Testis (tissue), 3 donors: Measurements from ENCODE around the gene BMP6. TPM values are rescaled to one million over a fixed set of nuclear protein-coding genes. Genes with fewer than 3 reads are reported as not detected.

Source experiments
- DNase-seq: peaks from one replicate; pipeline ENCODE4 v3.0.0-alpha.2; 2019
- H3K27ac ChIP-seq, 2 donors: fragments of 200-600 bp; sonication (generic); one replicate each; pipeline ENCODE4 v1.5.1; 2019
- H3K27me3 ChIP-seq: fragments of 200-600 bp; sonication (generic); one replicate; pipeline ENCODE4 v1.5.1; 2019
- H3K36me3 ChIP-seq: fragments of 200-600 bp; sonication (generic); one replicate; pipeline ENCODE4 v1.5.1; 2017; ENCODE audit warnings: low read depth; ENCODE audit errors: missing control alignments
- H3K4me1 ChIP-seq: fragments of 200-600 bp; sonication (generic); one replicate; pipeline ENCODE4 v1.5.1; 2019
- H3K4me3 ChIP-seq, 2 donors: fragments of 200-600 bp; sonication (generic); one replicate each; pipeline ENCODE4 v1.5.1; 2017 to 2019
- H3K9me3 ChIP-seq: fragments of 200-600 bp; sonication (generic); one replicate; pipeline ENCODE4 v1.5.1; 2017
- POLR2A ChIP-seq: fragments of 450-650 bp; IDR thresholded peaks from one replicate; pipeline ENCODE4 v1.6.1; 2017; ENCODE audit warnings: antibody characterized with exemption, mild to moderate bottlenecking, moderate library complexity
- WGBS, 2 donors: methylation state at CpG; one replicate each; pipeline ENCODE4 v1.1.5; 2018; 5-methylcytosine and 5-hydroxymethylcytosine counted together
- intact Hi-C: fragments of 100-400 bp; cut with DNase I; formaldehyde crosslinking; loops from one replicate; pipeline ENCODE4 v1.15.1; 2023; ENCODE audit warnings: low total_unique reads
- polyA plus RNA-seq: library from polyadenylated mRNA; stranded (reverse); fragments of 350-450 nt; fragmentation: Illumina TruSeq; extraction: RNeasy Lipid Tissue Mini Kit (QIAGEN cat#74804); gene quantifications from one replicate; pipeline ENCODE4 v1.2.3, GENCODE V29; 2014; ENCODE audit warnings: low read depth, low replicate concordance; ENCODE audit not compliant: insufficient read depth
- total RNA-seq, 2 donors: library from RNA; depleted of rRNA; stranded (reverse); fragments of >200 nt; gene quantifications; one replicate each; pipeline ENCODE4 v1.2.3, GENCODE V29; 2016
- TF ChIP-seq, protein P1 (sequence below), 3 experiments: fragments of 450-650 bp in 2 of 3; fragments of 200-600 bp in 1 of 3; sonication (generic) in 1 of 3; IDR thresholded peaks; one replicate each; pipeline ENCODE4 v1.5.1; 2016 to 2019; ENCODE audit warnings: antibody characterized with exemption in 3 of 3, mild to moderate bottlenecking in 2 of 3, moderate library complexity in 1 of 3

Gene BMP6
- total and polyA plus RNA-seq, 3 donors from 2014 or later = 6.2 to 13.6 (median 11.4) TPM

DNA sequence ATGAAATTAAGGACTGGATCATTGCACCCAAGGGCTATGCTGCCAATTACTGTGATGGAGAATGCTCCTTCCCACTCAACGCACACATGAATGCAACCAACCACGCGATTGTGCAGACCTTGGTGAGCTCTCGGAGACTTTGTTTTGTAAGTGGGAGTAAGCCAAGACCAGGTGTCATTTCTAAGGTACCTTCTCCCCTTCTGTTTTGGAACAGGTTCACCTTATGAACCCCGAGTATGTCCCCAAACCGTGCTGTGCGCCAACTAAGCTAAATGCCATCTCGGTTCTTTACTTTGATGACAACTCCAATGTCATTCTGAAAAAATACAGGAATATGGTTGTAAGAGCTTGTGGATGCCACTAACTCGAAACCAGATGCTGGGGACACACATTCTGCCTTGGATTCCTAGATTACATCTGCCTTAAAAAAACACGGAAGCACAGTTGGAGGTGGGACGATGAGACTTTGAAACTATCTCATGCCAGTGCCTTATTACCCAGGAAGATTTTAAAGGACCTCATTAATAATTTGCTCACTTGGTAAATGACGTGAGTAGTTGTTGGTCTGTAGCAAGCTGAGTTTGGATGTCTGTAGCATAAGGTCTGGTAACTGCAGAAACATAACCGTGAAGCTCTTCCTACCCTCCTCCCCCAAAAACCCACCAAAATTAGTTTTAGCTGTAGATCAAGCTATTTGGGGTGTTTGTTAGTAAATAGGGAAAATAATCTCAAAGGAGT lies 154.2 kb downstream of the BMP6 start:
- no peak overlapping the region for H3K4me3 ChIP-seq
- no peaks in the 10 kb centered on the region for H3K9me3 ChIP-seq
- no peaks in the 10 kb centered on the region for H3K27me3 ChIP-seq
- H3K4me1 ChIP-seq = no peaks in the 10 kb centered on the region
- TF ChIP-seq POLR2A = no peak
- TF ChIP-seq, protein P1, sequence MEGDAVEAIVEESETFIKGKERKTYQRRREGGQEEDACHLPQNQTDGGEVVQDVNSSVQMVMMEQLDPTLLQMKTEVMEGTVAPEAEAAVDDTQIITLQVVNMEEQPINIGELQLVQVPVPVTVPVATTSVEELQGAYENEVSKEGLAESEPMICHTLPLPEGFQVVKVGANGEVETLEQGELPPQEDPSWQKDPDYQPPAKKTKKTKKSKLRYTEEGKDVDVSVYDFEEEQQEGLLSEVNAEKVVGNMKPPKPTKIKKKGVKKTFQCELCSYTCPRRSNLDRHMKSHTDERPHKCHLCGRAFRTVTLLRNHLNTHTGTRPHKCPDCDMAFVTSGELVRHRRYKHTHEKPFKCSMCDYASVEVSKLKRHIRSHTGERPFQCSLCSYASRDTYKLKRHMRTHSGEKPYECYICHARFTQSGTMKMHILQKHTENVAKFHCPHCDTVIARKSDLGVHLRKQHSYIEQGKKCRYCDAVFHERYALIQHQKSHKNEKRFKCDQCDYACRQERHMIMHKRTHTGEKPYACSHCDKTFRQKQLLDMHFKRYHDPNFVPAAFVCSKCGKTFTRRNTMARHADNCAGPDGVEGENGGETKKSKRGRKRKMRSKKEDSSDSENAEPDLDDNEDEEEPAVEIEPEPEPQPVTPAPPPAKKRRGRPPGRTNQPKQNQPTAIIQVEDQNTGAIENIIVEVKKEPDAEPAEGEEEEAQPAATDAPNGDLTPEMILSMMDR (IDR thresholded peaks at IDR 0.05) = no peak
- no peaks in the 10 kb centered on the region for H3K36me3 ChIP-seq
- DNase-seq = no peak
- WGBS, 2 donors = 82 to 86% methylated on average over 13 of the region's 13 CpGs
- H3K27ac ChIP-seq = no peak overlapping the region
- intact Hi-C loops = no loop called here

- no peaks in the 10 kb centered on the region for H3K36me3 ChIP-seq
- intact Hi-C loops = no loop called here
- no peaks in the 10 kb centered on the region for H3K9me3 ChIP-seq
- H3K27ac ChIP-seq = no peak overlapping the region
- H3K27me3 ChIP-seq = no peaks in the 10 kb centered on the region
- H3K4me1 ChIP-seq = no peaks in the 10 kb centered on the region
- TF ChIP-seq, protein P1 (IDR thresholded peaks at IDR 0.05) = no peak
- no peak for TF ChIP-seq POLR2A
- DNase-seq = no peak
- WGBS, 2 donors = 87 to 95% methylated on average over 9 of the region's 9 CpGs
- no peak overlapping the region for H3K4me3 ChIP-seq
Observed at GRCh38 chr6:7880718-7881107, 154.8 kb downstream of the BMP6 start.

GRCh38 chr6:7881765-7882500 lies 156.0 kb downstream of the BMP6 start:
- no peaks in the 10 kb centered on the region for H3K9me3 ChIP-seq
- H3K4me1 ChIP-seq = no peaks in the 10 kb centered on the region
- H3K36me3 ChIP-seq = no peaks in the 10 kb centered on the region
- intact Hi-C loops = no loop called here
- no peak for TF ChIP-seq POLR2A
- TF ChIP-seq, protein P1 (IDR thresholded peaks at IDR 0.05) = no peak
- WGBS, 2 donors = 86 to 91% methylated on average over 8 of the region's 8 CpGs
- DNase-seq = no peak
- H3K4me3 ChIP-seq = no peak overlapping the region
- H3K27ac ChIP-seq = no peak overlapping the region
- H3K27me3 ChIP-seq = no peaks in the 10 kb centered on the region

- TF ChIP-seq, protein P1 (IDR thresholded peaks at IDR 0.05) = no peak
- TF ChIP-seq POLR2A = no peak
- H3K9me3 ChIP-seq = no peaks in the 10 kb centered on the region
- intact Hi-C loops = no loop called here
- no peaks in the 10 kb centered on the region for H3K4me1 ChIP-seq
- H3K27ac ChIP-seq = no peak overlapping the region
- DNase-seq = no peak
- H3K27me3 ChIP-seq = no peaks in the 10 kb centered on the region
- 92 to 94% methylated on average over 19 of the region's 19 CpGs for WGBS, 2 donors
- H3K4me3 ChIP-seq = no peak overlapping the region
- no peaks in the 10 kb centered on the region for H3K36me3 ChIP-seq
Observed at GRCh38 chr6:7882505-7883257, 156.8 kb downstream of the BMP6 start.
